GM12878 (cell line): ENCODE data around the gene DHX34. TPM values are rescaled to one million over a fixed set of nuclear protein-coding genes. Genes with fewer than 3 reads are reported as not detected.

Source experiments
- ATAC-seq: fragments of 200-7000 bp; cut with Tn5 transposase; 3 replicates; pipeline ENCODE4 v1.9.1; 2020; ENCODE audit warnings: mild to moderate bottlenecking, moderate library complexity
- BruUV-seq: library from RNA; stranded (reverse); fragments of 400-500 nt; replicated peaks from 2 replicates; lab custom pipeline; 2021; lab: Mats Ljungman, UMichigan
- CTCF ChIA-PET: fragments of 300-600 bp; sonication (Branson Sonifier 250); formaldehyde crosslinking; extraction: SDS; loops from one replicate; lab custom pipeline; 2021; ENCODE audit warnings: inconsistent platforms; lab: Yijun Ruan, JAX
- POLR2A ChIA-PET: fragments of 350-600 bp; formaldehyde crosslinking; extraction: SDS; loops from one replicate; lab custom pipeline; 2021; ENCODE audit warnings: inconsistent platforms; lab: Charles Lee
- RAD21 ChIA-PET: fragments of 300-600 bp; sonication (Branson Sonifier 250); formaldehyde crosslinking; loops from one replicate; lab custom pipeline; 2023; ENCODE audit warnings: antibody characterized with exemption; ENCODE audit not compliant: unreplicated experiment; lab: Charles Lee
- SMC1A ChIA-PET: fragments of 300-600 bp; sonication (Branson Sonifier 250); formaldehyde crosslinking; loops from one replicate; lab custom pipeline; 2023; ENCODE audit not compliant: unreplicated experiment, uncharacterized antibody; lab: Charles Lee
- DNase-seq: peaks from one replicate; pipeline ENCODE4 v3.0.0-alpha.2; 2011; ENCODE audit warnings: low read depth, low spot score
- FAIRE-seq: peaks from 3 replicates; lab custom pipeline; 2011; peaks lifted over from hg19 to GRCh38; lab: Jason Lieb, UNC
- H2AFZ ChIP-seq: 2 replicates; pipeline ENCODE4 v1.6.0; 2011; ENCODE audit warnings: low read depth, low read length, control low read depth; ENCODE audit not compliant: control insufficient read depth
- H3K27ac ChIP-seq: 2 replicates; pipeline ENCODE4 v1.5.1; 2011; ENCODE audit warnings: control low read depth; ENCODE audit not compliant: control insufficient read depth, insufficient read depth
- H3K27me3 ChIP-seq, 2 experiments: replicated peaks in 1 of 2; 2 replicates each; pipeline versions ENCODE4 v1.6.0 to v1.6.1; 2011; ENCODE audit warnings: low read length in 1 of 2; ENCODE audit not compliant: control insufficient read depth in 2 of 2, insufficient read depth in 2 of 2
- H3K36me3 ChIP-seq, 2 experiments: 2 replicates each; pipeline ENCODE4 v1.5.1; 2011; ENCODE audit warnings: low read length in 1 of 2; ENCODE audit not compliant: control insufficient read depth in 2 of 2, insufficient read depth in 2 of 2
- H3K4me1 ChIP-seq: 2 replicates; pipeline ENCODE4 v1.6.1; 2011; ENCODE audit warnings: mild to moderate bottlenecking, low read length, moderate library complexity, mixed read lengths; ENCODE audit not compliant: control insufficient read depth, insufficient read depth
- H3K4me2 ChIP-seq: 2 replicates; pipeline ENCODE4 v1.6.0; 2011; ENCODE audit warnings: control low read depth; ENCODE audit not compliant: control insufficient read depth, insufficient read depth
- H3K4me3 ChIP-seq: fragments of 200-600 bp; sonication (generic); 2 replicates; pipeline ENCODE4 v1.5.1; 2016
- H3K79me2 ChIP-seq: 2 replicates; pipeline ENCODE4 v1.6.0; 2011; ENCODE audit warnings: low read length; ENCODE audit not compliant: control insufficient read depth, insufficient read depth
- H3K9ac ChIP-seq: 2 replicates; pipeline ENCODE4 v1.8.0; 2011; ENCODE audit warnings: low read length, control low read depth, mixed read lengths; ENCODE audit not compliant: control insufficient read depth, insufficient read depth
- H3K9me3 ChIP-seq: replicated peaks from 3 replicates; pipeline ENCODE4 v1.5.1; 2011; ENCODE audit warnings: mild to moderate bottlenecking, low read length; ENCODE audit not compliant: control insufficient read depth, insufficient read depth
- H4K20me1 ChIP-seq: 2 replicates; pipeline ENCODE4 v1.6.0; 2011; ENCODE audit not compliant: control insufficient read depth, insufficient read depth
- BHLHE40 ChIP-seq, 2 experiments: fragments of 450-650 bp in 1 of 2; IDR thresholded peaks; 2 replicates each; pipeline ENCODE4 v1.6.1; 2011 to 2017; ENCODE audit warnings: low read depth in 2 of 2, borderline replicate concordance in 1 of 2, improper control_type of control experiment in 1 of 2, low read length in 1 of 2, mild to moderate bottlenecking in 1 of 2
- CBFB ChIP-seq: IDR thresholded peaks from 2 replicates; pipeline ENCODE4 v1.6.1; 2016; ENCODE audit warnings: antibody characterized with exemption, low read depth
- CBX5 ChIP-seq: sonication (generic); IDR thresholded peaks from 2 replicates; pipeline ENCODE4 v1.6.1; 2016; ENCODE audit warnings: low read depth, moderate library complexity, mild to moderate bottlenecking, inconsistent platforms
- CHD2 ChIP-seq: IDR thresholded peaks from 2 replicates; pipeline ENCODE4 v1.6.1; 2011; ENCODE audit warnings: low read depth, low read length, improper control_type of control experiment, borderline replicate concordance
- CHD4 ChIP-seq: fragments of 200-600 bp; sonication (generic); IDR thresholded peaks from 2 replicates; pipeline ENCODE4 v1.6.1; 2016; ENCODE audit warnings: mild to moderate bottlenecking
- CUX1 ChIP-seq: IDR thresholded peaks from 2 replicates; pipeline ENCODE4 v1.6.1; 2012; ENCODE audit warnings: improper control_type of control experiment, low read depth, low read length; ENCODE audit not compliant: insufficient replicate concordance
- FOXM1 ChIP-seq: IDR thresholded peaks from 2 replicates; pipeline ENCODE4 v1.6.1; 2012; ENCODE audit warnings: low read depth, mild to moderate bottlenecking, inconsistent platforms, low read length, moderate library complexity
- NR2C1 ChIP-seq: fragments of 450-650 bp; IDR thresholded peaks from 2 replicates; pipeline ENCODE4 v1.6.1; 2017; ENCODE audit warnings: antibody characterized with exemption, mild to moderate bottlenecking, moderate library complexity
- PML ChIP-seq: IDR thresholded peaks from 2 replicates; pipeline ENCODE4 v1.6.1; 2012; ENCODE audit warnings: low read length, inconsistent platforms
- POLR2AphosphoS5 ChIP-seq: IDR thresholded peaks from 2 replicates; pipeline ENCODE4 v1.6.1; 2011; ENCODE audit warnings: mild to moderate bottlenecking, low read length, inconsistent platforms
- RCOR1 ChIP-seq: conservative IDR thresholded peaks from 2 replicates; pipeline ENCODE4 v1.6.1; 2012; ENCODE audit warnings: low read depth, low read length, improper control_type of control experiment
- STAT1 ChIP-seq: fragments of 450-650 bp; conservative IDR thresholded peaks from 2 replicates; pipeline ENCODE4 v1.6.1; 2014; ENCODE audit warnings: antibody characterized with exemption, mild to moderate bottlenecking
- TCF12 ChIP-seq: IDR thresholded peaks from 2 replicates; pipeline ENCODE4 v1.6.1; 2011; ENCODE audit warnings: low read depth, mild to moderate bottlenecking, low read length
- USF2 ChIP-seq: IDR thresholded peaks from 2 replicates; pipeline ENCODE4 v1.6.1; 2011; ENCODE audit warnings: low read depth, low read length, improper control_type of control experiment, borderline replicate concordance
- YBX1 ChIP-seq: fragments of 450-650 bp; IDR thresholded peaks from 2 replicates; pipeline ENCODE4 v1.6.1; 2016; ENCODE audit warnings: antibody characterized with exemption
- ZBTB4 ChIP-seq: fragments of 450-650 bp; formaldehyde crosslinking; IDR thresholded peaks from 2 replicates; pipeline ENCODE4 v1.4.0; 2022; ENCODE audit warnings: mild to moderate bottlenecking, moderate library complexity
- ZNF217 ChIP-seq: fragments of 450-650 bp; IDR thresholded peaks from 2 replicates; pipeline ENCODE4 v1.6.1; 2017; ENCODE audit warnings: antibody characterized with exemption, mild to moderate bottlenecking
- WGBS: methylation state at CpG from one replicate; pipeline ENCODE4 v1.1.6; 2016; ENCODE audit warnings: low lambda C conversion rate; ENCODE audit not compliant: insufficient replicate concordance, insufficient coverage; ENCODE audit errors: missing lambda C conversion rate; 5-methylcytosine and 5-hydroxymethylcytosine counted together
- in situ Hi-C: fragments of 300-500 bp; cut with MboI; formaldehyde crosslinking; loops from 9 replicates; pipeline ENCODE4 v1.14.3; 2018; ENCODE audit warnings: mixed read lengths
- intact Hi-C: fragments of 100-400 bp; cut with micrococcal nuclease; formaldehyde crosslinking; loops from one replicate; pipeline ENCODE4 v1.14.2; 2022; ENCODE audit not compliant: unreplicated experiment
- polyA plus RNA-seq, 11 experiments: library from polyadenylated mRNA; depleted of rRNA in 4 of 11; unstranded in 6 of 11; stranded (reverse) in 5 of 11; fragments of >200 nt; fragmentation: Nextera tagmentation in 4 of 11; fragmentation: Illumina TruSeq in 1 of 11; extraction: Ambion mirVana in 4 of 11; extraction: Trizol in 1 of 11; gene quantifications; 1 replicate in 1 of 11; 2 replicates in 10 of 11; pipeline versions ENCODE4 v1.2.1 to v1.2.3, GENCODE V29; 2011 to 2016; ENCODE audit warnings: inconsistent platforms in 2 of 11, missing spikeins in 2 of 11, low read depth in 1 of 11
- total RNA-seq, 4 experiments: library from RNA; depleted of rRNA in 3 of 4; stranded (reverse); fragments of >200 nt in 3 of 4; fragmentation: Illumina TruSeq in 1 of 4; extraction: Trizol in 1 of 4; gene quantifications; 2 replicates each; pipeline versions ENCODE4 v1.2.1 to v1.2.3, GENCODE V29; 2013 to 2021

The DHX34 gene
- total and polyA plus RNA-seq, 10 of the 15 experiments (the other 5 are each of a cell fraction or from before 2014, with no cell fraction given) = 0.19 to 16.9 (median 10.5) TPM

- DNase-seq = no peak
- no peak overlapping the region for H3K4me2 ChIP-seq
- H3K79me2 ChIP-seq = no peaks in the 10 kb centered on the region
- ChIA-PET CTCF (interaction anchor here (1.3 kb wide), 1 partner anchor 13 kb away, joined by 3 read pairs; no protein-coding TSS in a partner anchor), RAD21 (interaction anchor here (0.6 kb wide), 1 partner anchor 28 kb away, joined by 3 read pairs; no protein-coding TSS in a partner anchor), POLR2A (no interaction called here), SMC1A (no interaction called here)
- no peaks in the 10 kb centered on the region for H3K4me1 ChIP-seq
- BruUV-seq = no TSS peak
- no peak overlapping the region for H3K27ac ChIP-seq
- no peaks in the 10 kb centered on the region for H4K20me1 ChIP-seq
- TF ChIP-seq BHLHE40 (IDR thresholded peaks at IDR 0.05; ENCODE audit: borderline replicate concordance in 1 of 2, low read depth in 2 of 2, low read length in 1 of 2) (no peak), TCF12 (no peak), PML (no peak), ZBTB4 (no peak), CHD4 (no peak), USF2 (no peak), RCOR1 (no peak), FOXM1 (no peak), CHD2 (no peak), POLR2AphosphoS5 (no peak), STAT1 (no peak), CUX1 (no peak), ZNF217 (no peak), YBX1 (no peak), CBFB (no peak), CBX5 (no peak), NR2C1 (no peak)
- in situ Hi-C loops (no loop called here), intact Hi-C loops (no loop called here)
- H3K9ac ChIP-seq = no peak overlapping the region
- H3K4me3 ChIP-seq = no peak overlapping the region
- no peaks in the 10 kb centered on the region; a peak in 1 of 4 replicates for H3K27me3 ChIP-seq
- no peaks in the 10 kb centered on the region for H3K36me3 ChIP-seq
- H3K9me3 ChIP-seq = no peaks in the 10 kb centered on the region
- WGBS = 70% methylated on average over 4 of the region's 4 CpGs
- H2AFZ ChIP-seq = no peak overlapping the region
- FAIRE-seq = no peak
- no peak for ATAC-seq
These were observed 56.1 kb downstream of the DHX34 start for GRCh38 chr19:47405197-47405550.
